Fibroblast of lung (primary cell): ENCODE data around the gene SEC16A. TPM values are rescaled to one million over a fixed set of nuclear protein-coding genes. Genes with fewer than 3 reads are reported as not detected.

Experiments
- DNase-seq, 2 donors: peaks; one replicate each; pipeline versions ENCODE4 v3.0.0 to v3.0.0-alpha.2; 2010; ENCODE audit warnings: low read depth in 2 of 2
- H2AFZ ChIP-seq: 2 replicates; pipeline ENCODE4 v1.5.1; 2012; ENCODE audit warnings: low read length, control low read depth, inconsistent platforms
- H3K27ac ChIP-seq: 2 replicates; pipeline ENCODE4 v1.5.1; 2011; ENCODE audit warnings: low read length, control low read depth; ENCODE audit not compliant: insufficient read depth
- H3K27me3 ChIP-seq: 2 replicates; pipeline ENCODE4 v1.5.1; 2011; ENCODE audit warnings: mild to moderate bottlenecking, low read length; ENCODE audit not compliant: control insufficient read depth, insufficient read depth
- H3K36me3 ChIP-seq: 2 replicates; pipeline ENCODE4 v1.5.1; 2011; ENCODE audit warnings: low read length; ENCODE audit not compliant: control insufficient read depth, insufficient read depth
- H3K4me1 ChIP-seq: 2 replicates; pipeline ENCODE4 v1.5.1; 2011; ENCODE audit warnings: low read length; ENCODE audit not compliant: control insufficient read depth, insufficient read depth; ENCODE audit errors: extremely low read depth
- H3K4me2 ChIP-seq: 2 replicates; pipeline ENCODE4 v1.5.1; 2011; ENCODE audit warnings: low read length, control low read depth; ENCODE audit not compliant: insufficient read depth; ENCODE audit errors: extremely low read depth
- H3K4me3 ChIP-seq, 4 experiments: fragments of 200-600 bp in 1 of 4; sonication (generic) in 1 of 4; replicated peaks in 1 of 4; 2 replicates each; pipeline ENCODE4 v1.5.1; 2011 to 2016; ENCODE audit warnings: low read length in 4 of 4, low read depth in 3 of 4, mild to moderate bottlenecking in 3 of 4, control low read depth in 2 of 4, inconsistent platforms in 1 of 4, mixed read lengths in 1 of 4; ENCODE audit not compliant: insufficient read depth in 1 of 4; ENCODE audit errors: control extremely low read depth in 1 of 4
- H3K79me2 ChIP-seq: 2 replicates; pipeline ENCODE4 v1.5.1; 2012; ENCODE audit warnings: mild to moderate bottlenecking, low read length, inconsistent platforms; ENCODE audit not compliant: control insufficient read depth, insufficient read depth
- H3K9ac ChIP-seq: 2 replicates; pipeline ENCODE4 v1.5.1; 2011; ENCODE audit warnings: mild to moderate bottlenecking, low read length, control low read depth; ENCODE audit not compliant: insufficient read depth
- H3K9me3 ChIP-seq: 2 replicates; pipeline ENCODE4 v1.5.1; 2012; ENCODE audit warnings: low read depth, low read length; ENCODE audit not compliant: control insufficient read depth, insufficient read depth
- H4K20me1 ChIP-seq: 2 replicates; pipeline ENCODE4 v1.5.1; 2011; ENCODE audit warnings: low read length; ENCODE audit not compliant: control insufficient read depth, insufficient read depth; ENCODE audit errors: extremely low read depth
- EZH2 ChIP-seq: IDR thresholded peaks from 2 replicates; pipeline ENCODE4 v1.5.1; 2012; ENCODE audit warnings: low read length, control low read depth, mild to moderate bottlenecking; ENCODE audit errors: missing control alignments
- polyA plus RNA-seq, 2 donors: library from polyadenylated mRNA; depleted of rRNA in 1 of 2; stranded (reverse) in 1 of 2; unstranded in 1 of 2; fragments of >200 nt; gene quantifications; 2 replicates each; pipeline ENCODE4 v1.2.1, GENCODE V29; 2011 to 2012; ENCODE audit warnings: missing spikeins in 1 of 2
- total RNA-seq: library from RNA; depleted of rRNA; stranded (reverse); fragments of >200 nt; gene quantifications from 2 replicates; pipeline ENCODE4 v1.2.1, GENCODE V29; 2014
- TF ChIP-seq, protein P1 (sequence below), 2 donors: IDR thresholded peaks in 1 of 2; conservative IDR thresholded peaks in 1 of 2; 1 replicate in 1 of 2; 2 replicates in 1 of 2; pipeline ENCODE4 v1.5.1; 2011 to 2012; ENCODE audit warnings: low read length in 2 of 2, control low read depth in 1 of 2, inconsistent platforms in 1 of 2, low read depth in 1 of 2, mild to moderate bottlenecking in 1 of 2

Gene SEC16A
- total and polyA plus RNA-seq, 2 donors (not counting 1 experiment from before 2014, with no cell fraction given), result 17.8 to 23.9 TPM

DNA sequence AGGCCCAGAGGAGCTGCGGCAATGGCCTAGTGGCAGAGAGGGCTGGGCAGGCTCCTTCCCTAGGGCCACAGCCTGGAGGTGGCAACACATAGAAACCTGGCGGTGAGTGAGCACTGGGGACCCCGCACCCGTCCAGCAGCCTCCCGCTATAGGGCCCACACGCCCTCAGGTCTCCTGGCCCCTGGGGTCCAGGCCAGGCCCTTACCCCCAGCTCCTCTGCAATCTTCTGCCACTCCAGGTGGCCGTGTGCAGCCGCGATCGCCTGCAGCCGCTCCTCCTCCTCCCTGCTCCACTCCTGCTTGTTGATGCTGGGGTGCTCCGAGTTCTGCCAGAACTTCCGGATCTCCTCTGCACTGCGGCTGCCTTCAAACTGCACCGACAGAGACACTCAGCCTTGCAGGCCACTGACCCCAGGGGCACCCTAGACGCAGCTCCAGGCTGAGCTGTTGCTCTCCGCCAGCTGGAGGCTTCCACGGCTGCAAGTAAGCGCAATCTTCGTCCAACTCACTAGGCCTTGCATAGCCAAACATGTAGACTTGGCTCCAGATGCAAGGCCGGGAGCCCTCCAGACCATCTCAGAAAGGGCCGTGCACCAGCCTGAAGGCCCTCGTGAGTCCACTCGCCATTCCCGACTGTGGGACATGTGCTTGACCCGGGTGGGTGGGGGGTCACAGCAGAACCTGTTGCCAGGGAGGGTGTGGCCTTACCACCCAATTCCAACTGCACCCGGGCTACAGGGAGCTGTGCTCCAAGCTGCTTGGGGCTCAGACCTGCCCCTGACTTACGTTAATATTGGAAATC is 90.9 kb downstream of the SEC16A start:
- Histone ChIP-seq H3K4me3 (no peak overlapping the region), H3K9ac (no peak overlapping the region), H4K20me1 (no peaks in the 10 kb centered on the region), H3K79me2 (no peaks in the 10 kb centered on the region), H3K27me3 (no peaks in the 10 kb centered on the region), H2AFZ (no peak overlapping the region), H3K4me2 (no peak overlapping the region), H3K27ac (no peak overlapping the region), H3K4me1 (no peaks in the 10 kb centered on the region), H3K9me3 (no peaks in the 10 kb centered on the region), H3K36me3 (peaks cover 39% of the 10 kb centered on the region)
- no peak for TF ChIP-seq EZH2
- TF ChIP-seq, protein P1, sequence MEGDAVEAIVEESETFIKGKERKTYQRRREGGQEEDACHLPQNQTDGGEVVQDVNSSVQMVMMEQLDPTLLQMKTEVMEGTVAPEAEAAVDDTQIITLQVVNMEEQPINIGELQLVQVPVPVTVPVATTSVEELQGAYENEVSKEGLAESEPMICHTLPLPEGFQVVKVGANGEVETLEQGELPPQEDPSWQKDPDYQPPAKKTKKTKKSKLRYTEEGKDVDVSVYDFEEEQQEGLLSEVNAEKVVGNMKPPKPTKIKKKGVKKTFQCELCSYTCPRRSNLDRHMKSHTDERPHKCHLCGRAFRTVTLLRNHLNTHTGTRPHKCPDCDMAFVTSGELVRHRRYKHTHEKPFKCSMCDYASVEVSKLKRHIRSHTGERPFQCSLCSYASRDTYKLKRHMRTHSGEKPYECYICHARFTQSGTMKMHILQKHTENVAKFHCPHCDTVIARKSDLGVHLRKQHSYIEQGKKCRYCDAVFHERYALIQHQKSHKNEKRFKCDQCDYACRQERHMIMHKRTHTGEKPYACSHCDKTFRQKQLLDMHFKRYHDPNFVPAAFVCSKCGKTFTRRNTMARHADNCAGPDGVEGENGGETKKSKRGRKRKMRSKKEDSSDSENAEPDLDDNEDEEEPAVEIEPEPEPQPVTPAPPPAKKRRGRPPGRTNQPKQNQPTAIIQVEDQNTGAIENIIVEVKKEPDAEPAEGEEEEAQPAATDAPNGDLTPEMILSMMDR (conservative IDR thresholded peaks at IDR 0.05 in 1 of 2, IDR thresholded peaks at IDR 0.05 in 1 of 2; ENCODE audit: low read depth in 1 of 2, low read length in 2 of 2), result no peak
- no peak for DNase-seq

Other genes starting within 250 kb of the SEC16A start
- 7.2 and 7.8 TPM in 2 replicates for gene QSOX2, start 237.2 kb downstream of the SEC16A start, total RNA-seq
- gene QSOX2, start 237.2 kb downstream of the SEC16A start, polyA plus RNA-seq, result 13.2 and 14.7 TPM in 2 replicates
- gene CCDC187, start 178.9 kb downstream of the SEC16A start, total RNA-seq, result not detected in 2 replicates
- gene CCDC187, start 178.9 kb downstream of the SEC16A start, polyA plus RNA-seq, result under 0.01 TPM in 1 of 2 replicates, not detected in the other
- gene GPSM1, start 155.5 kb downstream of the SEC16A start, total RNA-seq, result 54.2 and 60.3 TPM in 2 replicates
- 15.8 and 17.2 TPM in 2 replicates for gene GPSM1, start 155.5 kb downstream of the SEC16A start, polyA plus RNA-seq
- gene DNLZ, start 119.3 kb downstream of the SEC16A start, total RNA-seq, result 14.2 and 14.6 TPM in 2 replicates
- 5.8 and 7.4 TPM in 2 replicates for gene DNLZ, start 119.3 kb downstream of the SEC16A start, polyA plus RNA-seq
- 1.0 and 3.3 TPM in 2 replicates for gene CARD9, start 109.4 kb downstream of the SEC16A start, total RNA-seq
- gene CARD9, start 109.4 kb downstream of the SEC16A start, polyA plus RNA-seq, result 0.16 and 0.69 TPM in 2 replicates
- gene SNAPC4, start 82.9 kb downstream of the SEC16A start, total RNA-seq, result 3.8 and 4.9 TPM in 2 replicates
- gene SNAPC4, start 82.9 kb downstream of the SEC16A start, polyA plus RNA-seq, result 1.8 and 2.4 TPM in 2 replicates
- 31.9 and 32.4 TPM in 2 replicates for gene ENTR1, start 72.4 kb downstream of the SEC16A start, total RNA-seq
- gene ENTR1, start 72.4 kb downstream of the SEC16A start, polyA plus RNA-seq, result 24.5 and 30.7 TPM in 2 replicates
- 26.4 and 31.3 TPM in 2 replicates for gene PMPCA, start 72.4 kb downstream of the SEC16A start, total RNA-seq
- gene PMPCA, start 72.4 kb downstream of the SEC16A start, polyA plus RNA-seq, result 70.2 and 90.2 TPM in 2 replicates
- 5.6 and 7.8 TPM in 2 replicates for gene INPP5E, start 43.2 kb downstream of the SEC16A start, total RNA-seq
- 3.9 and 5.1 TPM in 2 replicates for gene INPP5E, start 43.2 kb downstream of the SEC16A start, polyA plus RNA-seq
- gene NOTCH1, start 63.0 kb upstream of the SEC16A start, total RNA-seq, result 10.9 and 12.1 TPM in 2 replicates
- gene NOTCH1, start 63.0 kb upstream of the SEC16A start, polyA plus RNA-seq, result 0.98 and 3.3 TPM in 2 replicates
- 6.2 and 7.9 TPM in 2 replicates for gene EGFL7, start 179.9 kb upstream of the SEC16A start, total RNA-seq
- 2.5 and 4.2 TPM in 2 replicates for gene EGFL7, start 179.9 kb upstream of the SEC16A start, polyA plus RNA-seq
- gene AGPAT2, start 204.4 kb upstream of the SEC16A start, total RNA-seq, result 31.8 and 43.3 TPM in 2 replicates
- gene AGPAT2, start 204.4 kb upstream of the SEC16A start, polyA plus RNA-seq, result 24.9 and 25.1 TPM in 2 replicates
- 0.33 and 0.77 TPM in 2 replicates for gene DIPK1B, start 229.5 kb upstream of the SEC16A start, total RNA-seq
- gene DIPK1B, start 229.5 kb upstream of the SEC16A start, polyA plus RNA-seq, result 0.16 and 0.34 TPM in 2 replicates